SK-N-DZ (cell line): ENCODE results near the gene AQP12A.

ENCODE experiments used
- DNase-seq: peaks from one replicate; pipeline ENCODE4 v3.0.0-alpha.2; 2015; ENCODE audit warnings: low spot score

Gene AQP12A

DNA sequence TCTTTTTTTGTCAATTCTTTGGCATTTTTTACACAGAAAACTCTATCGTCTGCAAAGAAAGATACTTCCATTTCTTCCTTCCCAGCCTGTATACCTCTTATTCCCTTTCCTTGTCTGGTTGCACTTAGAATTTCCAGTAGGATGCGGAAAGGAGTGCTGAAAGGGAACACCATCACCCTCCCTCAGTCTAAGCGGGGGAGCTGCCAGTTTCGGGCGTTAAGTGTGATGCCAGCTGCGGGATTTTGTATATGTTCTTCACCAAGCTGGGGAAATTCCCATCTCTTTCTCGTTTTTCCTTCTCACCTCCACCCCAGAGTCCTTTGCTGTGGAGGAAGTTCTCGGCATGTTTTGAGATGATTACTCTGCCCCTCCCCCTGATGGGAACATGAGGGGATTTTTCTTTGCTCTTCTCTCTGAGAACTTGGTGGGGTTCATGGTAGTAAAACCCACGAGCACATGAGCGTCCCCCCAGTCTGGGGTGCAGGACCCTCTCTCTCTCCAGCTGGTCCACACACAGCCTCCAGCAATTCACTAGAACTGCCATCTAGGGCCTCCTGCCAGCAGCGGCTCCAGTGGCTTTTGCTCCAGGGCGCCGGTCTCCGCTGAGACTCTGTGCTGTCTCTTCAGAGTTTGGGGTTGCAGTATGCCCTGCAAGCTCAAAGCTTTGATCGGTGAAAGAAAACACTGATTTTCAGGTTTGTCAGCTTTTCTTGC is 15.5 kb downstream of the AQP12A start:
- no peak for DNase-seq

- no peak for DNase-seq
These were observed 16.2 kb downstream of the AQP12A start for GRCh38 chr2:240707821-240708220.

- DNase-seq: no peak
These were observed 16.8 kb downstream of the AQP12A start for GRCh38 chr2:240708457-240708856.

DNA sequence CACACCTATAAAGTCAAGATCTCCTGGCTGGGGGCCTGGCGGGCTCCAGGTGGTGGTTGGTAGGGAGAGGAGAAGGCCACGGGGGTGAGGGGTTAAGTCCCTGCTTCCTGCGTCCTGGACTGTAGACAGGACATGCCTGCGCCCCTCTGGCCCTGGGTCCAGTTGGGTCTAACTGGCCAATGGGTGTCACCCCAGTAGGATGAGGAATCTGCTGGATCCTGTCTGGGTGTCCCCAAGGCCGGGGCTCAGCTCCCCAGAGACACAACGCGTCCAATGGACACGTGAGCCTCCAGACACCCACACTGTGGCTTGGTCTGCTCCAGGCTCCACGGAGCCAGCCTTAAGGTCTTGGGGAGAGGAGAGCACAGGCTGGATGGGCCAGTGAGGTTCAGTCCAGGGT is 19.6 kb downstream of the AQP12A start:
- DNase-seq: no peak

- no peak for DNase-seq
These were observed 20.0 kb downstream of the AQP12A start for GRCh38 chr2:240711701-240712100.

DNA sequence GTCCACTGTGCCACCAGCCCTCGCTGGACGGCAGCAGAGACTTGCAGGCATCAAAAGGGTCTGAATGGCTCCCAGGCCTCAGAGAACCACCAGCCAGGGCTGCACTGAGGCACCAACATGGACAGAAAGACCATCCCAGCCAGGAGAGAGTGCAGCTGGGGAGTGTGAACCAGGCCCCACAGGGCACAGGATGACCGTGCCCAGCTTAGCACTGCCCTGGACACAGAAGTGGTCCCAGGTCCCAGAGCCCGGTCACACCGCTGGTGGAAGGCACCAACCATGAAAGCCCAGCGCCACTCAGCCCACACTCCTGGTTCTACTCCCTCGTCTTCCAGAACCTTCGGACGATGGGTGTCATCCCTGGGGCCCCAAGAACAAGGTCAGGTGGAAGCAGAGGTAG is 20.5 kb downstream of the AQP12A start:
- no peak for DNase-seq

DNA sequence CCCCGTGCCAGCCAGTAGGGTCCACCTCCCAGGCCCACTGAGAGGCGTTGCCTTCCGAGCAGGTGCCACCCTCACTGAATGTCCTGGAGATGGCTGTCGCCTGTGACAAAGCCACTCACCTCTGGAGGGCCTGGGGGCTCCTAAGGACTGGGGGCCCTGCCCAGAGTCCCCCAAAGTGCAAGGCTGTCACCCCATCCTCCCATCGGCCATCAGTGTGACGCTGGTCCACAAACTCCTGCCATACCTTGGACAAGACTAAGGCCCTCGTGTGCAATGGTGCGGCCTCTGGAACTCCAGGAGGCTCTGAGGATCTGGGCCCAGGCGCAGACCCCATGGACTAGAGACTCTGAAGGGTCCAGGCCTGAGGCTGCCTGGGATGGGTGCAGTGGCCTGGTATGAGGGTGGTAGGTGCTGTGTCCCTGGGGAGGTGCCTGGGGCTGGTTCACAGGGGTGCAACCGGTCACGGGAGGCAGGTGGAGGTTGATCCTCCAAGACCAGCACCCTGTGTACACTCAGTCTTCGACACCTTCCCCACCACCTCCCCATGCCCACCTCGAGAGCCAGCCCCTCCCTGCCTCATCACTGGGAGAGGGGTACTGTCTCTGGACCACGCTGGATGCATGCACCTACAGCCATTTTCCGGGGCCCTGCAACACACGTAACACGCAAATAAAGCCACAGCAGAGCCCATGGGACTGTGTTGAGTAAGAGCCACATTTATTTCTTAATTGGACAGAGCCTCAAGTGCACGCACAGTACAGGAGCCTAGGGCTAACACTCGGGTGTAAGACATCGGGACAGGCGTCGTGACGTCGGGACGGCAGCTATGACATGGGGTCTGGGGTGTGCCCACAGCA is 21.6 kb downstream of the AQP12A start:
- no peak for DNase-seq

- DNase-seq: peak; percentile 40
These were observed 22.5 kb downstream of the AQP12A start for GRCh38 chr2:240713928-240714746.

GRCh38 chr2:240714747-240715725 is 23.4 kb downstream of the AQP12A start:
- peak; percentile 36 for DNase-seq

GRCh38 chr2:240716130-240716798 is 24.6 kb downstream of the AQP12A start:
- DNase-seq: no peak

- DNase-seq: no peak
These were observed 25.5 kb downstream of the AQP12A start for GRCh38 chr2:240717181-240717641.

- DNase-seq: no peak
These were observed 26.3 kb downstream of the AQP12A start for GRCh38 chr2:240717681-240718581.

DNA sequence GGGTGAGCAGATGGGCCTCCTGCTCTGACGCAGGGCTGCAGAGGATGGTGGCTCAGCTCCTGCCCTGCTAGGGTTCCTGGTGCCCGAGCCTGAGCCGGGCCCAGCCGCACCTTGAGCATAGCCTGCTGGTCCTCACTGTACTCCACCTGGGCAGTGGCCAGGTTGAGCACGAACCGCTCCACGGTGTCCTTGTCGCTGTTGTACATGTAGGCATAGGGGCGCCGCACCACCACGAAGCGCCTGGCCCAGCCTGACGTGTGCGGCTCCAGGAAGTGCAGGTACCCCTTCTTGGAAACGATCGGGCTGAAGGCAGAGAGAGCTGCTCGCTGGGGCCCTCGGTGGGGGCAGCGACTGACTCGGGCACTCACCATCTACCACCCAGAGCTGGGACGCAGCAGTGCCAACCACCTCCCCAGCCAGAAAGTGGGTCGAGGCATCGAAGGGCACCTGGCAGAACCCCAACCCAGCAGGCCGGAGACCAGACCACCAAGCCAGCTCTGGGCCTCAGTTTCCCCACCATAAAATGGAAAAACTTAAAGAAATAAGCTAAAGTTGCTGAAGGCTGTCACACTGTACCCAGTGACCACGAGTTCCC is 27.3 kb downstream of the AQP12A start:
- DNase-seq: no peak

DNA sequence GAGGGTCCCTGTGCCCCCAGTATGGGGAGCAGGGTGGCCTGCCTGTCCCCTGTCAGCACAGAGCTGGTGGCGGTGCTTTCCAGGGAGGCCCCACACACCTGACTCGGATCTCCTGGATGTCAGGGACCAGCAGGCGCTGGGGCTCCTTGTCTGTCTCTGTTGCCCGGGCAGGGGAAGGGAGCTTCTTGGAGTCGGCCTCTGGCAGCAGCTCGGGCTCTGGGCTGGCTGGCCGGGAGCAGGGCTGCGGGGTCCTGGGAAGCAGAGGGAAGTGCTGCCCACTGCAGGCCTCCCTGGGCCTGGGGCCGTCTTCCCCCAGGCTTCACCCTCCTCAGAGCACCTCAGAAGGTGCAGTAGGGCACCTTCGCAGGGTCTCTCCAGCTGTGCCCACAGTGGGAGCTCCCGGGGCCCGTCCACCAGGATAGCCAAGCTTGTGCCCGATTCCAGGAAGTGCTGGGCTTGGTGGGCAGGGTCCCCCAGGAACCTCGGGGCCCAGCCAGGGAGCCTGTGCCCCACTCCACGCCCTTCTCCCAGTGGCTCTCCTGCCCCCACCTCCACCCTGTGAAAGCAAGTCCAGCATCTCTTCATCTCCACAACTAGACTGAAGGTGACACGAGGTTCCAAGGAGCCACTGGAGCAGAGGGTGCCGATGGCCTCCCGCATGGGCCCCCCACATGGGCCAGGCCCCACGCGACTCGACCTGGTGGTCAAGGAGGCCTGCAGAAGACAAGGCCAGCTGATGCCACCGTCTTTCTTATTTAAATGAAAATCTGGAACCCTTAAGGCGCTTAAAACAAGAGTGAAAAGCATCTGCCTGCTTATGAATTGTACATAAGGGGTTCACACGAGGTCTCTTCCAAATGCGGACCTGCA is 28.2 kb downstream of the AQP12A start:
- DNase-seq: no peak

DNA sequence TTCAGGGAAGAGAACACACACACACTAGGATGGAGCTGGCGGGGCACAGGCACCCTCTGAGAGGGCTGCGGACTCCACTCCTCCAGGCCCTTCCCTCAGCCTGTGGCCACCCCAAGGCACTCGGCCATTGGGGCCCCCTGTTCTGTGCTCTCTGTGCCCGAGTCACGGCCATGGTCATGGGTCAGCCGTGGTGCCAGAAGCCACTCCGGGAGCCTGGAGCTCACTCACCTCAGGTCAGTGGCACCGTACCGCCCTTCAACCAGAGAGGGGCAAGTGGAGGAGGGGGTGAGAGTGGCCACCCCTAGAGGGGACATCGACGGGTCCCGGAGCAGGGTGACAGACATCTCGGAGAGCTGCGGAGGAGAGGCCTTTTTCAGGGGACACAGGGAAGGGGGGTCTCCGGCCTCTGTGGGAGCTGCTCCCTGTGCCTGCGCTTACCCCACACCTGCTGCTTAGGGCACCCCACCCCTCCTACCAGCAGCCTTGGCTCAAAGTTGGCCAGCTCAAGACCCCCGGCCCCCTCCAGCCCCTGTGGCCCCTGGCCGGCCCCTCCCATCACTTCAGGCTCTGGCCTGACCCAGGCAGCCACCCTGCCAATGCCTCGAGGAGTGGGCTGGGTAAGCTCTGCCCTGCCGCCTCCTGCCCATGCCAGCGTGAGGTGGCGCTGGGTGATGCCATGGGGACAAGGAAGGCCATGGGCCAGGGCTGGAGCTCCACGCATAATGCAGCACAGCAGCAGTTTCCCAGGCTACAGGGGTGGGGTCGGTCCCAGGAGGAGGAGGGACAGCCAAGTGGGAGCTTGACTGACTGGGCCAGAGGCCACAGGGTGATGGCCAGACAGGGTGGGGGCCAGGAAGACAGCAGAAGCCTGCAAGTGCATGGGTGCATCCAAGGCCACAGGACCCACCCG is 29.3 kb downstream of the AQP12A start:
- DNase-seq: no peak

DNA sequence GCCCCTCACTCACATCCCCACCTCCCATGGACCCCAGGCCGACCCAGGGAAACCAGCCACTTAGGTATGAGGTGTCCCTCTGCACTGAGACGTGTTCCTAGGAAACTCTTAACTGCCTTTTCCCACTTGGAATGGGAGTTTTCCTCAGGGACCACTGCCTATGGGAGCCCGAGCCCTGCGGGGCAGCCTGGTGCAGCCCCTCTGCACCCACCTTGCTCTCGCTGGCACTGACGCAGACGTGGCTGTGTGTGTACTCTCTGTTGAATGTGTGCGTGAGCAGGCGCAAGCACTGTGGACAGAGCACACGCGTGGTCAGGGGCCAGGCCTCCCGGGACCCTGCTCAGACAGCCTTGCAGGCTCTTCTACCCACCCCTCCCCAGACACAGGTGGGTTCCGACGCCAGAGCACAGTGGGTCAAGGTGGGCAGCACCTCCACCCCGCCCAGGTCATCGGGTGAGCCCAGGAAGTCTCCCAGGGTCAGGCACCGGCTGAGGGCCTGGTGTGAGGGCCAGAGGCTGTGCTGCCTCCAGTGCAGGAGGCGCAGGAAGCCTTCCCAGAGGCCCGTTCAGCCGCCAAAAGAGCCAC is 30.0 kb downstream of the AQP12A start:
- DNase-seq: no peak
